ENCODE measurements around the gene ARL16.
"Not testable (repeated sequence)": the region's sequence is repeated elsewhere in the genome, so short reads cannot be mapped to it uniquely, and the experiment has no call there.

The ARL16 gene

DNA sequence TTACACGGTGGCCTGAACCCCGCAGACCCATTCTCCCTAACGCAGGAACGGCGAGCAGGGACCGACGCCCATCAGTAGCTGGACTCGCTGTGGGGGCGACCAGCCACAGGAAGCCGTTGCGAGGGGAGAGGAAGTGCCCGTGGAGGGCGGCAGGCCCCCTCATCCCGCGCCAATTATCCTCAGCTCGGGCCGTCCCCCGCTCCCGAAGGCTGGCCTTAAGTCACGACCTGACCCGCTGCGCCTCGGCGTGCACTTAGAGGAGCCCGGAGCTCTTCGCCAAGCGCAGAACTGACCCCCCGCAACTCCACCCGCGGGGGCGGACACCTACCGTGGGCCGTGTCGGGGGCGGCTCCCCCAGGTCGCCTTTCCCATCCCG is 401 bp downstream of the ARL16 start:
- peak overlapping the region; percentile 99 for H3K4me3 ChIP-seq (ENCODE audit: low read depth, low read length)
- TF ChIP-seq, protein P1, sequence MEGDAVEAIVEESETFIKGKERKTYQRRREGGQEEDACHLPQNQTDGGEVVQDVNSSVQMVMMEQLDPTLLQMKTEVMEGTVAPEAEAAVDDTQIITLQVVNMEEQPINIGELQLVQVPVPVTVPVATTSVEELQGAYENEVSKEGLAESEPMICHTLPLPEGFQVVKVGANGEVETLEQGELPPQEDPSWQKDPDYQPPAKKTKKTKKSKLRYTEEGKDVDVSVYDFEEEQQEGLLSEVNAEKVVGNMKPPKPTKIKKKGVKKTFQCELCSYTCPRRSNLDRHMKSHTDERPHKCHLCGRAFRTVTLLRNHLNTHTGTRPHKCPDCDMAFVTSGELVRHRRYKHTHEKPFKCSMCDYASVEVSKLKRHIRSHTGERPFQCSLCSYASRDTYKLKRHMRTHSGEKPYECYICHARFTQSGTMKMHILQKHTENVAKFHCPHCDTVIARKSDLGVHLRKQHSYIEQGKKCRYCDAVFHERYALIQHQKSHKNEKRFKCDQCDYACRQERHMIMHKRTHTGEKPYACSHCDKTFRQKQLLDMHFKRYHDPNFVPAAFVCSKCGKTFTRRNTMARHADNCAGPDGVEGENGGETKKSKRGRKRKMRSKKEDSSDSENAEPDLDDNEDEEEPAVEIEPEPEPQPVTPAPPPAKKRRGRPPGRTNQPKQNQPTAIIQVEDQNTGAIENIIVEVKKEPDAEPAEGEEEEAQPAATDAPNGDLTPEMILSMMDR (IDR thresholded peaks at IDR 0.05; ENCODE audit: borderline replicate concordance, insufficient read depth, low read depth, low read length): no peak

DNA sequence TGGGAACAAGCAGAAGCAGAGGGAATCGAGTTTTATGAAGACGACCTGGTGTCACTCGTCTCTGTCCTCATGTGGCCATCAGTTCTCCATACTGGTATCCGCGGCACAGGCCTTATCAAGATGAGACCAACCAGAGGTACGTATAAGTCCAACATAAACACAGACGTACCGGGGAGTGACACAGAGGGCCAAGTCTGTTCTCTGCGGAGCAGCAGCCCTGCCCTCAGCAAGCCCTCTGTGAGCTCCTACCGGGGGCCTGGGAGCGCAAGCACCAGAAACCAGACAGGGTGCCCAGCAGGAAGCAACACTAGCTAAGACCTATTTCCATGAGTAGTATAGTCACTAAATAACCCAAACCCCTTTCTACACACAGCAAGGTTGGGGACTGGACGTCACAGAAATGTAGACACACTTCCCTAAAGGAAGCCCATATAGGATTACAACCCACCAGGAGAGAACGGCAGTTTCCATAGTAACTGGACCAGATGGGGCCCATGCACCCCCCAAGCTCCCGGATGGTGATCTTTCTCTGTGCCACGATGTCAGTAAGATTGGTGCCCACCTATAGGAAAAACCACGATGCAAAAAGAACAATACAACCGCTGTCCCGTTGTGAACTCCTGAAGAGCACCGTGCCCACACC is 911 bp downstream of the ARL16 start:
- TF ChIP-seq, protein P1 (IDR thresholded peaks at IDR 0.05; ENCODE audit: borderline replicate concordance, insufficient read depth, low read depth, low read length): no peak
- H3K4me3 ChIP-seq (ENCODE audit: low read depth, low read length): peak overlapping the region; percentile 99

DNA sequence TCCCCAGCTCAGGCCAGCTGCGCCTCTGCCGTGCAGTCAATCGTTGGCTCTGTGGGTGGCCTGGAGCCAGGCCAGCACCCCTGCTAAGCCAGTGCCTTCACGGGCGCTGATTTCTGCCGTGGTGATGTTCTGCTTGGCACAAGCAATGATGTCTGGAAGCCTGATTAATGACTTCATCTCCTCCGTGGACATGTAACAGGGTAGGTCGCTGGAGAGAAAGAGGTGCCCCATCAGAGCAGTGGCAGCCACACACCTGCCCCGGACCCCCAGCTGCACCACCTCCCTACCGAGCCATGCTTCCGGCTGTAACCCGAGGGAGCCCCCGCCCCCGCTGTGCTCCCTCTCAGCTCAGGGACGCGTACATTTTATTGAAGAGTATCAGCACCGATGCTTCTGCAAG is 1.9 kb downstream of the ARL16 start:
- TF ChIP-seq, protein P1 (IDR thresholded peaks at IDR 0.05; ENCODE audit: borderline replicate concordance, insufficient read depth, low read depth, low read length): no peak
- no peak overlapping the region for H3K4me3 ChIP-seq (ENCODE audit: low read depth, low read length)

DNA sequence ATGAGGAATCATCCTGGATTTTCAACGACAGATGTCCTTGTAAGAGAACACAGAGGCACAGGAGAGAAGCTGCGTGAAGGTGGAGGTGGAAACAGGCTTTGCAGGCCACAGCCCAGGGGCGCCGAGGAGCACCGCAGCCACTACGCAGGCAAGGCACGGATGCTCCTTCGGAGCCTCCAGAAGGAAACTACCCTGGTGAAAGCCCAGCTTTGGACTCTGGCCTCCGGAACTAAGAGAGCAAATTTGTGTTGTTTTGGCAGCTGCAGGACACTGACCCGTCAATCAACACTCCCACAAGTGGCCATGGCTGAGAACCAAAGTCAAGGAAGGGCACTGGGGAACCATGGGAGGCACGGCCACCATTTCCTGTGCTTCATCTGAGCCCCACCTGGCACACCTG is 3.4 kb downstream of the ARL16 start:
- TF ChIP-seq, protein P1 (IDR thresholded peaks at IDR 0.05; ENCODE audit: borderline replicate concordance, insufficient read depth, low read depth, low read length): no peak
- H3K4me3 ChIP-seq (ENCODE audit: low read depth, low read length): no peak overlapping the region

DNA sequence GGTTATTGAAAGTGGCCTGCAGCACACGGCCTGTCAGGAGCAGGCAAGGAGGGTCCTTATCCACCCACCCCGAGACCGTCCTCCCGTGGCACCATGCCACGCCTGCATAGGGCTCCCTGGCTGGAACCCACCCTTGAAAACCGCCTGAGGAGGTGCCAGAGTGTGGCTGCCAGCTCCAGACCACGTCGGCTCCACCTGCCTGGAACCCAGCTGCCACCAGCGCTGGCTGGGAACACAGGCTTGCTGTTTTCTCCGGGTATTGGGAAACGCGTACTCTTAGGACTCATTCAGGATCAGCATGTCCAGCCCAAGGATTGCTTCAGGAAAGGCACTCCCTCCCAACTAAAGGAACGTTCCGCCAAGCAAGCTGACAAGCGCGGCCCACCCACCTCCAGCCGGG is 6.7 kb downstream of the ARL16 start:
- H3K4me3 ChIP-seq (ENCODE audit: low read depth, low read length): no peak overlapping the region
- TF ChIP-seq, protein P1 (IDR thresholded peaks at IDR 0.05; ENCODE audit: borderline replicate concordance, insufficient read depth, low read depth, low read length): no peak

DNA sequence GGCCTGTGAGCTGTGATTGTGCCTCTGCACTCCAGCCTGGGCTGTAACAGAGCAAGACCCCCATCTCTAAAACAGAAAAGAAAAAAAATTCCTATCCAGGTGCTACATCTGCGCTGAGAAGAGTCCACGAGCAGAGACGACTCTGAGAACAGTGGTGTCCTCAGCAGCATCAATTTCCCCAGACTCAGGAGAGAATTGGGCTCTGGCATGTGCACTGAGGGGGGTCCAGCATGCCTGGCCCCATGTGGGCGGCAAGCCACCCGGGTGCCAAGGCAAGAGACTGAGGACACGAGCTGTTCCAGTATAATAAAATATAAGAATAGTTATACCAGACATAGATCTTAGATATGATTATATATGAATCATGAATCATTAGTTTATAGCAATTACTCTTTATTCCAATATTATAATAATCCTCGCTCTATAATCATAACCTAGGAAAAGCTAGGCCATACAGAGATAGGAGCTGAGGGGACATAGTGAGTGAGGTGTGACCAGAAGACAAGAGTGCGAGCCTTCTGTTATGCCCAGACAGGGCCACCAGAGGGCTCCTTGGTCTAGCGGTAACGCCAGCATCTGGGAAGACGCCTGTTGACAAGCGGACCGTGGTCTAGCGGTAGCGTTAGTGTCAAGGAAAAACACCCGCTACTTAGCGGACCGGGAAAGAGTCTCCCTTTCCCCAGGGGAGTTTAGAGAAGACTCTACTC is 7.9 kb downstream of the ARL16 start:
- TF ChIP-seq, protein P1 (IDR thresholded peaks at IDR 0.05; ENCODE audit: borderline replicate concordance, insufficient read depth, low read depth, low read length): peak; percentile 51; the same call in 1 of the 2 replicates
- not testable (repeated sequence) for H3K4me3 ChIP-seq (ENCODE audit: low read depth, low read length)
